GM23338 (cell line): ENCODE measurements around the gene SMG6. TPM values are rescaled to one million over a fixed set of nuclear protein-coding genes. Genes with fewer than 3 reads are reported as not detected.

ENCODE experiments used
- ATAC-seq: fragments of 200-7000 bp; cut with Tn5 transposase; 3 replicates; pipeline ENCODE4 v1.9.1; 2020
- DNase-seq: peaks from one replicate; pipeline ENCODE4 v3.0.0-alpha.2; 2015; ENCODE audit warnings: low spot score
- H2AFZ ChIP-seq: fragments of 200-600 bp; sonication (generic); 2 replicates; pipeline ENCODE4 v1.8.0; 2016; ENCODE audit warnings: antibody characterized with exemption, mild to moderate bottlenecking, moderate library complexity
- H3F3A ChIP-seq: fragments of 200-600 bp; sonication (generic); replicated peaks from 2 replicates; pipeline ENCODE4 v1.8.0; 2017; ENCODE audit warnings: antibody characterized with exemption, mixed run types, low read depth
- H3K27ac ChIP-seq: fragments of 200-600 bp; sonication (generic); 2 replicates; pipeline ENCODE4 v1.6.1; 2016; ENCODE audit warnings: low read depth
- H3K27me3 ChIP-seq: fragments of 200-600 bp; sonication (generic); 2 replicates; pipeline ENCODE4 v1.8.0; 2016; ENCODE audit warnings: mild to moderate bottlenecking, mixed run types, moderate library complexity; ENCODE audit not compliant: insufficient read depth
- H3K36me3 ChIP-seq: fragments of 200-600 bp; sonication (generic); 2 replicates; pipeline ENCODE4 v1.8.0; 2016; ENCODE audit warnings: mild to moderate bottlenecking; ENCODE audit not compliant: insufficient read depth
- H3K4me1 ChIP-seq: fragments of 200-600 bp; sonication (generic); 2 replicates; pipeline ENCODE4 v1.8.0; 2016; ENCODE audit warnings: mild to moderate bottlenecking, moderate library complexity; ENCODE audit not compliant: insufficient read depth
- H3K4me2 ChIP-seq: fragments of 200-600 bp; sonication (generic); 2 replicates; pipeline ENCODE4 v1.7.1; 2017; ENCODE audit warnings: mixed run types
- H3K4me3 ChIP-seq: fragments of 200-600 bp; sonication (generic); 2 replicates; pipeline ENCODE4 v1.6.1; 2016; ENCODE audit warnings: mixed run types
- H3K79me2 ChIP-seq: fragments of 200-600 bp; sonication (generic); replicated peaks from 2 replicates; pipeline ENCODE4 v1.8.0; 2017; ENCODE audit warnings: mild to moderate bottlenecking; ENCODE audit not compliant: insufficient read depth
- H3K9me2 ChIP-seq: fragments of 200-600 bp; sonication (generic); 2 replicates; pipeline ENCODE4 v1.8.0; 2017; ENCODE audit not compliant: insufficient read depth
- H4K20me1 ChIP-seq: fragments of 200-600 bp; sonication (generic); replicated peaks from 2 replicates; pipeline ENCODE4 v1.8.0; 2017; ENCODE audit warnings: mild to moderate bottlenecking; ENCODE audit not compliant: insufficient read depth
- H3K27ac Mint-ChIP-seq: 2 replicates; pipeline ENCODE4 v1.8.0; 2020; ENCODE audit warnings: inconsistent platforms, mild to moderate bottlenecking, moderate library complexity, mixed read lengths
- H3K27me3 Mint-ChIP-seq: 3 replicates; pipeline ENCODE4 v1.8.0; 2022; ENCODE audit warnings: low read depth, mild to moderate bottlenecking, moderate library complexity, mixed read lengths, inconsistent platforms; ENCODE audit not compliant: insufficient read depth, poor library complexity
- H3K36me3 Mint-ChIP-seq: 3 replicates; pipeline ENCODE4 v1.8.0; 2021; ENCODE audit warnings: low read depth, mild to moderate bottlenecking, inconsistent platforms, moderate library complexity, mixed read lengths
- H3K4me1 Mint-ChIP-seq: 3 replicates; pipeline ENCODE4 v1.8.0; 2020; ENCODE audit warnings: mild to moderate bottlenecking, inconsistent platforms, mixed read lengths
- H3K4me3 Mint-ChIP-seq: 3 replicates; pipeline ENCODE4 v1.8.0; 2021; ENCODE audit warnings: moderate library complexity, mild to moderate bottlenecking, inconsistent platforms, mixed read lengths
- H3K9me3 Mint-ChIP-seq: 3 replicates; pipeline ENCODE4 v1.8.0; 2020; ENCODE audit warnings: moderate library complexity, mild to moderate bottlenecking, inconsistent platforms, mixed read lengths
- CREB1 ChIP-seq: fragments of 250-450 bp; sonication (Bioruptor Pico); IDR thresholded peaks from 2 replicates; pipeline ENCODE4 v1.5.0; 2020; ENCODE audit warnings: low read depth, mild to moderate bottlenecking, moderate library complexity
- CTCF ChIP-seq, 2 experiments: fragments of 200-600 bp in 1 of 2; sonication (generic) in 1 of 2; conservative IDR thresholded peaks; 2 replicates each; pipeline versions ENCODE4 v1.5.1 to v1.6.1; 2016 to 2017; ENCODE audit warnings: antibody characterized with exemption in 2 of 2, low read depth in 2 of 2, mild to moderate bottlenecking in 2 of 2, moderate library complexity in 1 of 2
- ETS1 ChIP-seq: IDR thresholded peaks from 2 replicates; pipeline ENCODE4 v1.6.1; 2016; ENCODE audit warnings: antibody characterized with exemption
- EZH2 ChIP-seq: fragments of 200-600 bp; sonication (generic); IDR thresholded peaks from one replicate; pipeline ENCODE4 v1.8.0; 2017; ENCODE audit warnings: antibody characterized with exemption, mild to moderate bottlenecking, low read depth; ENCODE audit not compliant: unreplicated experiment
- EZH2phosphoT487 ChIP-seq: fragments of 200-600 bp; sonication (generic); IDR thresholded peaks from one replicate; pipeline ENCODE4 v1.8.1; 2018; ENCODE audit warnings: antibody characterized with exemption; ENCODE audit not compliant: unreplicated experiment
- JUNB ChIP-seq: IDR thresholded peaks from one replicate; pipeline ENCODE4 v1.6.1; 2016; ENCODE audit warnings: antibody characterized with exemption; ENCODE audit not compliant: unreplicated experiment
- NANOG ChIP-seq: IDR thresholded peaks from 2 replicates; pipeline ENCODE4 v1.6.1; 2016; ENCODE audit warnings: antibody characterized with exemption, borderline replicate concordance
- POLR2AphosphoS5 ChIP-seq: IDR thresholded peaks from 2 replicates; pipeline ENCODE4 v1.6.1; 2016; ENCODE audit warnings: antibody characterized with exemption, low read depth
- REST ChIP-seq: IDR thresholded peaks from one replicate; pipeline ENCODE4 v1.6.1; 2018; ENCODE audit warnings: antibody characterized with exemption; ENCODE audit not compliant: unreplicated experiment
- STAT1 ChIP-seq: IDR thresholded peaks from one replicate; pipeline ENCODE4 v1.6.1; 2016; ENCODE audit warnings: antibody characterized with exemption; ENCODE audit not compliant: unreplicated experiment
- ZNF114 ChIP-seq: fragments of 250-450 bp; sonication (Bioruptor Pico); IDR thresholded peaks from 2 replicates; pipeline ENCODE4 v1.5.0; 2020; ENCODE audit warnings: mild to moderate bottlenecking, moderate library complexity
- ZNF331 ChIP-seq: fragments of 250-450 bp; sonication (Bioruptor Pico); IDR thresholded peaks from 2 replicates; pipeline ENCODE4 v1.5.0; 2020; ENCODE audit warnings: low read depth, mild to moderate bottlenecking, moderate library complexity
- ZNF462 ChIP-seq: fragments of 250-450 bp; sonication (Bioruptor Pico); IDR thresholded peaks from 2 replicates; pipeline ENCODE4 v1.5.0; 2020; ENCODE audit warnings: mild to moderate bottlenecking, moderate library complexity
- polyA plus RNA-seq: library from polyadenylated mRNA; unstranded; fragments of >200 nt; fragmentation: Nextera tagmentation; extraction: Ambion mirVana; gene quantifications from 2 replicates; pipeline ENCODE4 v1.2.1, GENCODE V29; 2016
- total RNA-seq: library from RNA; depleted of rRNA; stranded (reverse); fragments of >200 nt; shearing (Covaris generic); gene quantifications from 2 replicates; pipeline ENCODE4 v1.2.3, GENCODE V29; 2014

The SMG6 gene
- total and polyA plus RNA-seq, 2 experiments from 2014 or later, result 10.4 to 43.1 TPM

GRCh38 chr17:2214929-2215615, 88.5 kb downstream of the SMG6 start:
- no peak for ATAC-seq
- Histone ChIP-seq H3K9me2 (no peaks in the 10 kb centered on the region), H3K27ac (peak overlapping the region; percentile 72), H3K36me3 (no peaks in the 10 kb centered on the region), H2AFZ (no peak overlapping the region), H3K4me2 (0 out of 2 replicates have a peak overlapping the region, but pooled peaks have one; percentile 36), H3F3A (no peaks in the 10 kb centered on the region), H3K27me3 (no peaks in the 10 kb centered on the region; the same call in 1 of the 2 replicates), H3K79me2 (peaks cover 3% of the 10 kb centered on the region; the same call in 1 of the 2 replicates), H3K4me1 (peaks cover 16% of the 10 kb centered on the region), H3K4me3 (peak overlapping the region; percentile 19; the same call in 1 of the 2 replicates), H4K20me1 (no peaks in the 10 kb centered on the region)
- no peak overlapping the region for H3K4me3 Mint-ChIP-seq
- no peaks in the 10 kb centered on the region for H3K9me3 Mint-ChIP-seq
- no peak for TF ChIP-seq ETS1
- no peak for TF ChIP-seq EZH2phosphoT487
- TF ChIP-seq JUNB, result no peak
- no peak for TF ChIP-seq ZNF114
- no peak for TF ChIP-seq REST
- TF ChIP-seq ZNF331, result no peak
- TF ChIP-seq NANOG, result no peak
- TF ChIP-seq EZH2, result no peak
- TF ChIP-seq CTCF (conservative IDR thresholded peaks at IDR 0.05; ENCODE audit: low read depth in 2 of 2), result no peak
- no peak for TF ChIP-seq ZNF462 (CRISPR knock-in tag)
- TF ChIP-seq STAT1, result no peak
- no peak for TF ChIP-seq CREB1 (CRISPR knock-in tag)
- TF ChIP-seq POLR2AphosphoS5, result no peak
- H3K4me1 Mint-ChIP-seq, result peaks cover 36% of the 10 kb centered on the region
- H3K27me3 Mint-ChIP-seq, result peaks cover 6% of the 10 kb centered on the region
- no peak for DNase-seq
- H3K27ac Mint-ChIP-seq, result peak overlapping the region; percentile 79
- no peaks in the 10 kb centered on the region for H3K36me3 Mint-ChIP-seq
